CD14-positive monocyte (primary cell): ENCODE measurements around the gene DNAAF3. TPM values are rescaled to one million over a fixed set of nuclear protein-coding genes. Genes with fewer than 3 reads are reported as not detected.
A peak's percentile ranks its signal among the peaks of the same experiment; 100 is the strongest.

Source experiments
- DNase-seq, 3 donors: peaks; one replicate each; pipeline ENCODE4 v3.0.0-alpha.2; 2011 to 2022
- H2AFZ ChIP-seq: 2 replicates; pipeline ENCODE4 v1.6.0; 2012; ENCODE audit warnings: mild to moderate bottlenecking, low read depth, low read length, inconsistent platforms; ENCODE audit not compliant: insufficient read depth, poor library complexity, severe bottlenecking
- H3K27ac ChIP-seq, 2 donors: 1 replicate in 1 of 2; 2 replicates in 1 of 2; pipeline ENCODE4 v1.5.1; 2012 to 2013; ENCODE audit warnings: low read length in 2 of 2, control low read depth in 1 of 2, inconsistent platforms in 1 of 2, low read depth in 1 of 2, mild to moderate bottlenecking in 1 of 2
- H3K27me3 ChIP-seq, 2 donors: one replicate each; pipeline versions ENCODE4 v1.6.0 to v1.6.1; 2011 to 2013; ENCODE audit warnings: low read length in 2 of 2; ENCODE audit not compliant: control insufficient read depth in 2 of 2, insufficient read depth in 2 of 2
- H3K36me3 ChIP-seq, 2 donors: replicated peaks in 1 of 2; 1 replicate in 1 of 2; 2 replicates in 1 of 2; pipeline versions ENCODE4 v1.5.1 to v1.6.1; 2012 to 2013; ENCODE audit warnings: low read length in 2 of 2, control low read depth in 1 of 2, inconsistent platforms in 1 of 2, mild to moderate bottlenecking in 1 of 2; ENCODE audit not compliant: insufficient read depth in 2 of 2, control insufficient read depth in 1 of 2
- H3K4me1 ChIP-seq, 2 donors: 1 replicate in 1 of 2; 2 replicates in 1 of 2; pipeline versions ENCODE4 v1.5.1 to v1.6.1; 2012 to 2013; ENCODE audit warnings: low read length in 2 of 2, control low read depth in 1 of 2, inconsistent platforms in 1 of 2, mild to moderate bottlenecking in 1 of 2, moderate library complexity in 1 of 2; ENCODE audit not compliant: insufficient read depth in 2 of 2, control insufficient read depth in 1 of 2
- H3K4me2 ChIP-seq: replicated peaks from 2 replicates; pipeline ENCODE3; 2012; ENCODE audit warnings: low read length, moderate library complexity, mild to moderate bottlenecking; ENCODE audit not compliant: poor library complexity, severe bottlenecking; ENCODE audit errors: extremely low read depth
- H3K4me3 ChIP-seq, 3 experiments: fragments of 200-600 bp in 1 of 3; sonication (generic) in 1 of 3; replicated peaks in 1 of 3; 1 replicate in 2 of 3; 2 replicates in 1 of 3; pipeline ENCODE4 v1.5.1; 2011 to 2013; ENCODE audit warnings: low read length in 3 of 3, mild to moderate bottlenecking in 3 of 3, control low read depth in 2 of 3, low read depth in 2 of 3, inconsistent platforms in 1 of 3, moderate library complexity in 1 of 3
- H3K79me2 ChIP-seq: 2 replicates; pipeline ENCODE4 v1.6.0; 2012; ENCODE audit warnings: mild to moderate bottlenecking, control low read depth, inconsistent platforms, low read length, moderate library complexity; ENCODE audit not compliant: insufficient read depth
- H3K9ac ChIP-seq: 2 replicates; pipeline ENCODE4 v1.6.0; 2017; ENCODE audit warnings: low read length, mild to moderate bottlenecking; ENCODE audit not compliant: insufficient read depth, poor library complexity, severe bottlenecking
- H3K9me3 ChIP-seq, 2 donors: replicated peaks in 1 of 2; 1 replicate in 1 of 2; 2 replicates in 1 of 2; pipeline versions ENCODE4 v1.5.1 to v1.6.1; 2012 to 2013; ENCODE audit warnings: low read length in 2 of 2, control low read depth in 1 of 2; ENCODE audit not compliant: control insufficient read depth in 1 of 2, insufficient read depth in 1 of 2
- H4K20me1 ChIP-seq: 2 replicates; pipeline ENCODE4 v1.6.0; 2012; ENCODE audit warnings: mild to moderate bottlenecking, low read length, control low read depth, moderate library complexity; ENCODE audit not compliant: insufficient read depth
- H3K27ac Mint-ChIP-seq, 7 donors: one replicate each; pipeline ENCODE4 v1.8.0; 2020; ENCODE audit warnings: mild to moderate bottlenecking in 7 of 7, mixed read lengths in 7 of 7, moderate library complexity in 6 of 7, inconsistent platforms in 2 of 7
- H3K27me3 Mint-ChIP-seq, 3 donors: one replicate each; pipeline ENCODE4 v1.8.0; 2021 to 2022; ENCODE audit warnings: low read depth in 3 of 3, mild to moderate bottlenecking in 3 of 3, mixed read lengths in 3 of 3, moderate library complexity in 3 of 3, inconsistent platforms in 1 of 3
- H3K36me3 Mint-ChIP-seq, 2 donors: one replicate each; pipeline ENCODE4 v1.8.0; 2020; ENCODE audit warnings: mixed read lengths in 2 of 2, inconsistent platforms in 1 of 2, mild to moderate bottlenecking in 1 of 2
- H3K4me1 Mint-ChIP-seq: one replicate; pipeline ENCODE4 v1.8.0; 2020; ENCODE audit warnings: mild to moderate bottlenecking, mixed read lengths
- H3K4me3 Mint-ChIP-seq, 2 donors: one replicate each; pipeline ENCODE4 v1.8.0; 2020; ENCODE audit warnings: mild to moderate bottlenecking in 2 of 2, mixed read lengths in 2 of 2, moderate library complexity in 1 of 2
- H3K9me3 Mint-ChIP-seq, 7 donors: one replicate each; pipeline ENCODE4 v1.8.0; 2020 to 2022; ENCODE audit warnings: mixed read lengths in 7 of 7, mild to moderate bottlenecking in 6 of 7, moderate library complexity in 6 of 7, inconsistent platforms in 2 of 7
- WGBS: methylation state at CpG from one replicate; pipeline ENCODE4 v1.1.5; 2013; ENCODE audit warnings: missing lambda C conversion rate; ENCODE audit not compliant: insufficient coverage; 5-methylcytosine and 5-hydroxymethylcytosine counted together
- intact Hi-C, 2 donors: fragments of 100-400 bp; cut with micrococcal nuclease; formaldehyde crosslinking; loops; one replicate each; pipeline versions ENCODE4 v1.15.0 to v1.15.1; 2023
- polyA plus RNA-seq, 3 donors: library from polyadenylated mRNA; depleted of rRNA in 1 of 3; unstranded in 2 of 3; stranded (reverse) in 1 of 3; fragments of 300-500 nt in 2 of 3; fragments of >200 nt in 1 of 3; fragmentation: Illumina TruSeq in 2 of 3; gene quantifications; 1 replicate in 2 of 3; 2 replicates in 1 of 3; pipeline ENCODE4 v1.2.3, GENCODE V29; 2012 to 2021
- TF ChIP-seq, protein P1 (sequence below): fragments of 200-600 bp; IDR thresholded peaks from one replicate; pipeline ENCODE4 v1.8.0; 2022; ENCODE audit warnings: antibody characterized with exemption, mild to moderate bottlenecking

The DNAAF3 gene
- polyA plus RNA-seq, 3 donors: 0.19 TPM; not detected in 2

DNA sequence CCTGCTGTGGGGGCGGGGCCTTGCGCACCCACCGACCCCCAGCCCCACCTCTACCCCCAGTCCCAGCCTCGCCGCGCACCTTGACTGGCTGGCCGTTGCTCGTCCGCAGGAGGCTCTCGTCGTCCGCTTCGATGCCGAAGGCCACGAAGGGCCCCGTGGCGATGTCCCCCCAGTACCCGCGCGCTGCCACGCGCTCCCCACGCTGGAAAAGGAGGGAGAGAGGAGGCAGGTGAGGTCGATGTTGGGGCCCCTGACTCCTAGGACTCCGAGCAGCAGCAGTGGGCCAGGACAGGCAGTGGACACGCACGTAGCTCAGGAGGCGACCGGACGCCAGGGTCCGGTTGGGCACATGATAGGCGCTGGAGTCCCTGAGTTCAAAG lies 5.4 kb downstream of the DNAAF3 start:
- peaks cover 7% of the 10 kb centered on the region for H3K4me1 Mint-ChIP-seq
- H3K36me3 Mint-ChIP-seq: peaks cover 2 to 6% of the 10 kb centered on the region in 2 donors
- no peak overlapping the region for H3K4me2 ChIP-seq
- H3K4me1 ChIP-seq: peaks cover 5 to 17% of the 10 kb centered on the region in 2 donors
- peaks cover 68 to 94% (median 91%) of the 10 kb centered on the region in 3 donors for H3K27me3 Mint-ChIP-seq
- TF ChIP-seq, protein P1, sequence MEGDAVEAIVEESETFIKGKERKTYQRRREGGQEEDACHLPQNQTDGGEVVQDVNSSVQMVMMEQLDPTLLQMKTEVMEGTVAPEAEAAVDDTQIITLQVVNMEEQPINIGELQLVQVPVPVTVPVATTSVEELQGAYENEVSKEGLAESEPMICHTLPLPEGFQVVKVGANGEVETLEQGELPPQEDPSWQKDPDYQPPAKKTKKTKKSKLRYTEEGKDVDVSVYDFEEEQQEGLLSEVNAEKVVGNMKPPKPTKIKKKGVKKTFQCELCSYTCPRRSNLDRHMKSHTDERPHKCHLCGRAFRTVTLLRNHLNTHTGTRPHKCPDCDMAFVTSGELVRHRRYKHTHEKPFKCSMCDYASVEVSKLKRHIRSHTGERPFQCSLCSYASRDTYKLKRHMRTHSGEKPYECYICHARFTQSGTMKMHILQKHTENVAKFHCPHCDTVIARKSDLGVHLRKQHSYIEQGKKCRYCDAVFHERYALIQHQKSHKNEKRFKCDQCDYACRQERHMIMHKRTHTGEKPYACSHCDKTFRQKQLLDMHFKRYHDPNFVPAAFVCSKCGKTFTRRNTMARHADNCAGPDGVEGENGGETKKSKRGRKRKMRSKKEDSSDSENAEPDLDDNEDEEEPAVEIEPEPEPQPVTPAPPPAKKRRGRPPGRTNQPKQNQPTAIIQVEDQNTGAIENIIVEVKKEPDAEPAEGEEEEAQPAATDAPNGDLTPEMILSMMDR: no peak
- H3K4me3 Mint-ChIP-seq: peak overlapping the region in 1 of 2 donors; percentile 65
- H4K20me1 ChIP-seq: no peaks in the 10 kb centered on the region
- no peak overlapping the region for H3K4me3 ChIP-seq
- H2AFZ ChIP-seq: no peak overlapping the region
- no peak for DNase-seq
- H3K27me3 ChIP-seq: peaks cover 18 to 81% of the 10 kb centered on the region in 2 donors
- H3K9me3 ChIP-seq: peaks cover 6 to 8% of the 10 kb centered on the region in 2 donors
- no peak overlapping the region for H3K27ac ChIP-seq
- H3K36me3 ChIP-seq: no peaks in the 10 kb centered on the region
- peaks cover 3 to 23% (median 15%) of the 10 kb centered on the region in 7 donors for H3K9me3 Mint-ChIP-seq
- intact Hi-C loops: loop anchor here in 1 of 2 donors (10.0 kb wide), 1 partner anchor 76 kb away; no protein-coding TSS in a partner anchor
- H3K27ac Mint-ChIP-seq: no peak overlapping the region
- no peaks in the 10 kb centered on the region for H3K79me2 ChIP-seq
- WGBS: 33% methylated on average over 15 of the region's 32 CpGs
- H3K9ac ChIP-seq: no peak overlapping the region

DNA sequence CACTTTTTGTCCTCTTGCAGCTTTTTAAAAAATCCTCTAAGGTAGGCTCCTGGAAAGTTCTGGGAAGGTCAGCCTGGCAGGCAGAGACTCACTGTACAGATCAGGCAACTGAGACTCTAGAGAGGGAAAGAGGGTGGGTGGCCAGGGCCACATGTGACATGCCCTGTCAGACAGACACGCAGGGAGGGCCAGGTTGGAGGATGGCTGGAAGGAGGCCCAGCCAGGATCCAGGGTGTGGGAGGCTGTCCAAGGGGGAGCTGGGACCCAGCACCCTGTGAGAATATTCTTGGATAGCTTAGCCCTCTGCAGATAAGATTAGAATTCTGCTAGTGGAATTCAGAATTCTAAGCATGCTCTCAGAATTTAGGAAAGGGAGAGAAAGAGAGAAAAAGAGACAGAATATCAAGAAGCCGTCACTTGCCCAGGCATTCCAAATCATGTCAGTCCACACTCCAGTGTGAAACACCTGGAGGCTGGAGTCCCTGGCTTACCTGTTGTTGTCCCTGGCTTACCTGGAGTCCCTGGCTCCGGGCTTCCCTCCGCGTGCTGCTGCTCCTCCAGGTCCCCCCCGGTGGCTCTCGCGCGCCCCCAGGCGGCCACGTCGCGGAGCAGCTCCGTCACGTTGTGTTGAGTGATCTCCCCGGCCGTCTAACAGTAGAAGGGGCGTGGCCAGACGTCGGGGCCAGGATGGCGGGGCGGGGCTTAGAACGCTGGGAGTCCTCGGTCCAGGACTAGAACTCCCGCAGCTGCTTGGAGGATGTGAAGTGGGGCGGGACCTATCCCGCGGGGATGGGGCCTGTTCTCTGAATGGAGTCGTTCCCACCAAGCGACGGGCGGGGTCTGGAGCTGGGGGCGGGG lies 6.1 kb downstream of the DNAAF3 start:
- Mint-ChIP-seq H3K36me3 (peaks cover 2 to 6% of the 10 kb centered on the region in 2 donors), H3K4me3 (peak overlapping the region in 1 of 2 donors; percentile 73), H3K4me1 (peaks cover 7% of the 10 kb centered on the region), H3K27me3 (peaks cover 65 to 93% (median 88%) of the 10 kb centered on the region in 3 donors), H3K27ac (peak overlapping the region in 2 of 7 donors; percentile 35 to 49), H3K9me3 (peaks cover 3 to 21% (median 15%) of the 10 kb centered on the region in 7 donors)
- H2AFZ ChIP-seq: no peak overlapping the region
- H3K79me2 ChIP-seq: no peaks in the 10 kb centered on the region
- peak; percentile 74 to 81 (median 76) for DNase-seq
- WGBS: 4% methylated on average over 28 of the region's 33 CpGs
- H4K20me1 ChIP-seq: no peaks in the 10 kb centered on the region
- peaks cover 4 to 8% of the 10 kb centered on the region in 2 donors for H3K9me3 ChIP-seq
- no peak overlapping the region for H3K4me3 ChIP-seq
- TF ChIP-seq, protein P1: peak; percentile 88
- no peak overlapping the region for H3K4me2 ChIP-seq
- H3K36me3 ChIP-seq: no peaks in the 10 kb centered on the region
- peaks cover 5 to 17% of the 10 kb centered on the region in 2 donors for H3K4me1 ChIP-seq
- no peak overlapping the region for H3K27ac ChIP-seq
- peaks cover 16 to 79% of the 10 kb centered on the region in 2 donors for H3K27me3 ChIP-seq
- no peak overlapping the region for H3K9ac ChIP-seq
- intact Hi-C loops: loop anchor here in 1 of 2 donors (10.0 kb wide), 1 partner anchor 76 kb away; no protein-coding TSS in a partner anchor
